ENCODE measurements around the gene AKAP8L. TPM values are rescaled to one million over a fixed set of nuclear protein-coding genes. Genes with fewer than 3 reads are reported as not detected.
A peak's percentile ranks its signal among the peaks of the same experiment; 100 is the strongest.
"Not testable (repeated sequence)": the region's sequence is repeated elsewhere in the genome, so short reads cannot be mapped to it uniquely, and the experiment has no call there.

Gene AKAP8L
- total RNA-seq, 1 experiment from 2014 or later = 132 TPM

- Histone ChIP-seq H3K4me1 (ENCODE audit: insufficient read depth, low read length, poor library complexity, severe bottlenecking) (peaks cover 30% of the 10 kb centered on the region), H3K9me3 (ENCODE audit: low read depth, low read length, poor library complexity, severe bottlenecking) (no peaks in the 10 kb centered on the region), H3K27me3 (replicated peaks; ENCODE audit: insufficient read depth, low read depth, low read length, poor library complexity) (no peaks in the 10 kb centered on the region), H3K4me3 (ENCODE audit: low read depth, low read length, poor library complexity, severe bottlenecking) (peak overlapping the region; percentile 80), H3K36me3 (ENCODE audit: insufficient read depth, low read length, poor library complexity, severe bottlenecking) (peaks cover 19% of the 10 kb centered on the region), H3K27ac (ENCODE audit: low read depth, low read length, poor library complexity, severe bottlenecking) (peak overlapping the region; percentile 94)
- CTCF ChIA-PET = no interaction called here
- no peak for DNase-seq (ENCODE audit: low spot score)
- TF ChIP-seq CTCF (conservative IDR thresholded peaks at IDR 0.05; ENCODE audit: low read depth, low read length) (no peak), EZH2 (IDR thresholded peaks at IDR 0.05; ENCODE audit: borderline replicate concordance, low read depth, low read length, poor library complexity, severe bottlenecking) (no peak)
- intact Hi-C loops (cut with micrococcal nuclease; ENCODE audit: unreplicated experiment) = loop anchor here (5.0 to 10.0 kb wide), 2 partner anchors 90 to 153 kb away; partner anchors contain the start of gene CYP4F22
- POLR2A ChIA-PET (ENCODE audit: low non-redundant PET) = no interaction called here
- TSS peak; percentile 35 for BruUV-seq (replicated peaks)
Observed at GRCh38 chr19:15417699-15418098, 1.1 kb downstream of the AKAP8L start.

GRCh38 chr19:15412832-15413231 lies 6.0 kb downstream of the AKAP8L start:
- Histone ChIP-seq H3K27ac (ENCODE audit: low read depth, low read length, poor library complexity, severe bottlenecking) (peak overlapping the region; percentile 3), H3K27me3 (replicated peaks; ENCODE audit: insufficient read depth, low read depth, low read length, poor library complexity) (no peaks in the 10 kb centered on the region), H3K9me3 (ENCODE audit: low read depth, low read length, poor library complexity, severe bottlenecking) (no peaks in the 10 kb centered on the region), H3K36me3 (ENCODE audit: insufficient read depth, low read length, poor library complexity, severe bottlenecking) (peaks cover 43% of the 10 kb centered on the region), H3K4me1 (ENCODE audit: insufficient read depth, low read length, poor library complexity, severe bottlenecking) (peaks cover 14% of the 10 kb centered on the region), H3K4me3 (ENCODE audit: low read depth, low read length, poor library complexity, severe bottlenecking) (no peak overlapping the region)
- TF ChIP-seq CTCF (conservative IDR thresholded peaks at IDR 0.05; ENCODE audit: low read depth, low read length) (no peak), EZH2 (IDR thresholded peaks at IDR 0.05; ENCODE audit: borderline replicate concordance, low read depth, low read length, poor library complexity, severe bottlenecking) (no peak)
- intact Hi-C loops (cut with micrococcal nuclease; ENCODE audit: unreplicated experiment) = loop anchor here (10.0 kb wide), 1 partner anchor 148 kb away; no protein-coding TSS in a partner anchor
- ChIA-PET CTCF (interaction anchor here (1.2 kb wide), 1 partner anchor 143 kb away, joined by 3 read pairs; no protein-coding TSS in a partner anchor), POLR2A (ENCODE audit: low non-redundant PET) (no interaction called here)
- DNase-seq (ENCODE audit: low spot score) = no peak
- no TSS peak for BruUV-seq (replicated peaks)

GRCh38 chr19:15411351-15411750 lies 7.4 kb downstream of the AKAP8L start:
- H3K27me3 ChIP-seq (replicated peaks; ENCODE audit: insufficient read depth, low read depth, low read length, poor library complexity); DNase-seq (ENCODE audit: low spot score); H3K4me1 ChIP-seq (ENCODE audit: insufficient read depth, low read length, poor library complexity, severe bottlenecking); H3K4me3 ChIP-seq (ENCODE audit: low read depth, low read length, poor library complexity, severe bottlenecking); CTCF ChIA-PET; BruUV-seq (replicated peaks); H3K27ac ChIP-seq (ENCODE audit: low read depth, low read length, poor library complexity, severe bottlenecking); H3K9me3 ChIP-seq (ENCODE audit: low read depth, low read length, poor library complexity, severe bottlenecking): not testable (repeated sequence)
- H3K36me3 ChIP-seq (ENCODE audit: insufficient read depth, low read length, poor library complexity, severe bottlenecking) = peaks cover 47% of the 10 kb centered on the region
- intact Hi-C loops (cut with micrococcal nuclease; ENCODE audit: unreplicated experiment) = loop anchor here (10.0 kb wide), 1 partner anchor 147 kb away; no protein-coding TSS in a partner anchor
- POLR2A ChIA-PET (ENCODE audit: low non-redundant PET) = interaction anchor here (0.6 kb wide), 1 partner anchor 152 kb away, joined by 4 read pairs; no protein-coding TSS in a partner anchor

- no peak for TF ChIP-seq EZH2 (IDR thresholded peaks at IDR 0.05; ENCODE audit: borderline replicate concordance, low read depth, low read length, poor library complexity, severe bottlenecking)
- TF ChIP-seq CTCF (conservative IDR thresholded peaks at IDR 0.05; ENCODE audit: low read depth, low read length) = no peak
- no TSS peak for BruUV-seq (replicated peaks)
- no peak for DNase-seq (ENCODE audit: low spot score)
- H3K36me3 ChIP-seq (ENCODE audit: insufficient read depth, low read length, poor library complexity, severe bottlenecking) = peaks cover 61% of the 10 kb centered on the region
- no peak overlapping the region for H3K4me3 ChIP-seq (ENCODE audit: low read depth, low read length, poor library complexity, severe bottlenecking)
- peak overlapping the region; percentile 24 for H3K27ac ChIP-seq (ENCODE audit: low read depth, low read length, poor library complexity, severe bottlenecking)
- ChIA-PET POLR2A (ENCODE audit: low non-redundant PET) (no interaction called here), CTCF (no interaction called here)
- no peaks in the 10 kb centered on the region for H3K27me3 ChIP-seq (replicated peaks; ENCODE audit: insufficient read depth, low read depth, low read length, poor library complexity)
- H3K9me3 ChIP-seq (ENCODE audit: low read depth, low read length, poor library complexity, severe bottlenecking) = no peaks in the 10 kb centered on the region
- peaks cover 4% of the 10 kb centered on the region for H3K4me1 ChIP-seq (ENCODE audit: insufficient read depth, low read length, poor library complexity, severe bottlenecking)
- intact Hi-C loops (cut with micrococcal nuclease; ENCODE audit: unreplicated experiment) = no loop called here
Observed at GRCh38 chr19:15404780-15405211, 14.0 kb downstream of the AKAP8L start.
